WTC11 (cell line): ENCODE results near the gene SUCLG2. TPM values are rescaled to one million over a fixed set of nuclear protein-coding genes. Genes with fewer than 3 reads are reported as not detected.

Source experiments
- ATAC-seq: fragments of 200-7000 bp; cut with Tn5 transposase; 2 replicates; pipeline ENCODE4 v1.10.0; 2021; ENCODE audit warnings: mild to moderate bottlenecking, moderate library complexity
- CTCF ChIA-PET: fragments of 300-600 bp; sonication (Branson Sonifier 250); formaldehyde crosslinking; loops from one replicate; lab custom pipeline; 2021; ENCODE audit warnings: antibody characterized with exemption; lab: Charles Lee
- POLR2A ChIA-PET: fragments of 350-600 bp; sonication (Branson Sonifier 250); formaldehyde crosslinking; loops from one replicate; lab custom pipeline; 2021; ENCODE audit warnings: antibody characterized with exemption; lab: Charles Lee
- DNase-seq: peaks from one replicate; pipeline ENCODE4 v3.0.0; 2021; ENCODE audit warnings: low spot score
- H3K27ac Mint-ChIP-seq: 2 replicates; pipeline ENCODE4 v1.8.0; 2021; ENCODE audit warnings: mixed read lengths
- H3K27me3 Mint-ChIP-seq: 2 replicates; pipeline ENCODE4 v1.8.0; 2021; ENCODE audit warnings: low read depth, mild to moderate bottlenecking, moderate library complexity, mixed read lengths
- H3K36me3 Mint-ChIP-seq: 2 replicates; pipeline ENCODE4 v1.8.0; 2021; ENCODE audit warnings: mixed read lengths
- H3K4me1 Mint-ChIP-seq: 2 replicates; pipeline ENCODE4 v1.8.0; 2022; ENCODE audit warnings: mixed read lengths
- H3K4me3 Mint-ChIP-seq: 2 replicates; pipeline ENCODE4 v1.8.0; 2021; ENCODE audit warnings: mild to moderate bottlenecking, moderate library complexity, mixed read lengths
- H3K9me3 Mint-ChIP-seq: 2 replicates; pipeline ENCODE4 v1.8.0; 2021; ENCODE audit warnings: mixed read lengths
- AR ChIP-seq: fragments of 250-450 bp; sonication (Bioruptor Pico); IDR thresholded peaks from 2 replicates; pipeline ENCODE4 v1.9.0; 2021; ENCODE audit warnings: mild to moderate bottlenecking
- CDX4 ChIP-seq: fragments of 250-450 bp; sonication (Bioruptor Pico); IDR thresholded peaks from 2 replicates; pipeline ENCODE4 v1.9.0; 2021; ENCODE audit warnings: moderate library complexity, mild to moderate bottlenecking, inconsistent platforms, borderline replicate concordance
- CREB1 ChIP-seq: sonication (generic); formaldehyde crosslinking; IDR thresholded peaks from 2 replicates; pipeline ENCODE4 v1.8.0; 2023; ENCODE audit warnings: mild to moderate bottlenecking, missing genetic modification reagents
- ESRRA ChIP-seq: sonication (generic); formaldehyde crosslinking; IDR thresholded peaks from 2 replicates; pipeline ENCODE4 v1.8.1; 2022; ENCODE audit warnings: mild to moderate bottlenecking, missing genetic modification reagents, borderline replicate concordance
- FOXP1 ChIP-seq: sonication (generic); formaldehyde crosslinking; IDR thresholded peaks from 2 replicates; pipeline ENCODE4 v1.8.0; 2022; ENCODE audit warnings: missing genetic modification reagents, mild to moderate bottlenecking, moderate library complexity, borderline replicate concordance
- GRHL2 ChIP-seq: fragments of 250-450 bp; sonication (Bioruptor Pico); IDR thresholded peaks from 2 replicates; pipeline ENCODE4 v1.8.0; 2022; ENCODE audit warnings: mild to moderate bottlenecking, moderate library complexity; ENCODE audit not compliant: insufficient replicate concordance, severe bottlenecking
- JUN ChIP-seq: sonication (generic); formaldehyde crosslinking; IDR thresholded peaks from 2 replicates; pipeline ENCODE4 v1.8.0; 2023; ENCODE audit warnings: mild to moderate bottlenecking, missing genetic modification reagents
- MXD4 ChIP-seq: fragments of 250-450 bp; sonication (Bioruptor Pico); IDR thresholded peaks from 2 replicates; pipeline ENCODE4 v1.8.0; 2021; ENCODE audit warnings: mild to moderate bottlenecking, moderate library complexity, borderline replicate concordance
- MYBL2 ChIP-seq: sonication (generic); formaldehyde crosslinking; IDR thresholded peaks from 2 replicates; pipeline ENCODE4 v1.8.1; 2023; ENCODE audit warnings: mild to moderate bottlenecking, moderate library complexity, missing genetic modification reagents
- NR1H2 ChIP-seq: sonication (generic); formaldehyde crosslinking; IDR thresholded peaks from 2 replicates; pipeline ENCODE4 v1.9.0; 2021; ENCODE audit warnings: mild to moderate bottlenecking, moderate library complexity, missing genetic modification reagents
- NR3C1 ChIP-seq: sonication (generic); formaldehyde crosslinking; conservative IDR thresholded peaks from 2 replicates; pipeline ENCODE4 v1.8.1; 2023; ENCODE audit warnings: low read depth, mild to moderate bottlenecking, missing genetic modification reagents
- OVOL2 ChIP-seq: fragments of 250-450 bp; sonication (Bioruptor Pico); IDR thresholded peaks from 2 replicates; pipeline ENCODE4 v1.9.0; 2021; ENCODE audit warnings: mild to moderate bottlenecking, borderline replicate concordance
- PREB ChIP-seq: sonication (generic); formaldehyde crosslinking; IDR thresholded peaks from 2 replicates; pipeline ENCODE4 v1.8.1; 2022; ENCODE audit warnings: mild to moderate bottlenecking, missing genetic modification reagents, moderate library complexity, borderline replicate concordance
- ZNF396 ChIP-seq: fragments of 250-450 bp; sonication (Bioruptor Pico); IDR thresholded peaks from 2 replicates; pipeline ENCODE4 v1.8.0; 2021; ENCODE audit warnings: mild to moderate bottlenecking, moderate library complexity, borderline replicate concordance
- ZNF416 ChIP-seq: fragments of 250-450 bp; sonication (Bioruptor Pico); IDR thresholded peaks from 2 replicates; pipeline ENCODE4 v1.9.0; 2021; ENCODE audit warnings: mild to moderate bottlenecking, inconsistent platforms
- ZNF512 ChIP-seq: sonication (generic); formaldehyde crosslinking; IDR thresholded peaks from 2 replicates; pipeline ENCODE4 v1.8.1; 2022; ENCODE audit warnings: missing genetic modification reagents, borderline replicate concordance
- total RNA-seq: library from RNA; stranded (reverse); gene quantifications from 3 replicates; pipeline ENCODE4 v1.2.3, GENCODE V29; 2021
- TF ChIP-seq, protein P1 (sequence below): sonication (generic); formaldehyde crosslinking; IDR thresholded peaks from 2 replicates; pipeline ENCODE4 v1.8.1; 2023; ENCODE audit warnings: mild to moderate bottlenecking, missing genetic modification reagents, moderate library complexity
- TF ChIP-seq, protein P2 (sequence below): sonication (generic); formaldehyde crosslinking; IDR thresholded peaks from 2 replicates; pipeline ENCODE4 v1.8.1; 2023; ENCODE audit warnings: mild to moderate bottlenecking, missing genetic modification reagents, moderate library complexity
- TF ChIP-seq, protein P3 (sequence below): sonication (generic); formaldehyde crosslinking; IDR thresholded peaks from 2 replicates; pipeline ENCODE4 v1.8.1; 2022; ENCODE audit warnings: low read depth, mild to moderate bottlenecking, moderate library complexity, missing genetic modification reagents, borderline replicate concordance
- TF ChIP-seq, protein P4 (sequence below): sonication (generic); formaldehyde crosslinking; IDR thresholded peaks from 2 replicates; pipeline ENCODE4 v1.8.0; 2022; ENCODE audit warnings: mild to moderate bottlenecking, missing genetic modification reagents

SUCLG2 gene
- total RNA-seq, 1 experiment from 2014 or later = 39.7 TPM

DNA sequence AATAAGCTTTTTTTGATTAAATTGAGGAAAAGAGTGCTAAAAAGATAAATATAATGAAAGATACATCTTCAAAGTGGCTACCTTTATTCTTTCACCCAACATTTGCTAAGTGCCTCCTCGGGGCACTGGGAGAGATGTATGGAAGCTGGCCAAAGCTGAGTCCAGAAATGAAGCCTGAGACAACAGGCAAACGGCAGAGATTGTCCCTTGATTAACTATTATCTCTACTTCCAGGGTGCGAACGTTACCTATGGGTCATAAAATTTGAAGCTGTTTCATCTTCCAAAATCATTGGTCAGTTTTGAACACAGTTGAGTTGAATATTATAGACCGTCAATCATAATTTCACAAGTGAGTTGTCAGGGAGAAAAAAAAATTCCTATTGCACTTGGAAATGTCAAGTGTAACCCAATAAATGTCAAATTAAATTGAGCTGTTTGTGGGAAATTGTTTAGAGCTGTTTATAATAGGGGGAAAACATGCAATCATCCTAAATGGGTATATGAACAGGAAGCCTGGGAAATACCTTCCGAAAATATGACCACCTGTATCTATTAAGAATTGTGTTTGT, 73.9 kb downstream of the SUCLG2 start:
- ChIA-PET POLR2A (no interaction called here), CTCF (no interaction called here)
- DNase-seq (no peak), ATAC-seq (no peak)
- TF ChIP-seq ESRRA (CRISPR knock-in tag) (no peak), NR1H2 (no peak), MXD4 (CRISPR knock-in tag) (no peak)
- H3K27ac Mint-ChIP-seq = no peak overlapping the region
- no peak overlapping the region for H3K4me3 Mint-ChIP-seq
- peaks cover 12% of the 10 kb centered on the region for H3K4me1 Mint-ChIP-seq
- no peaks in the 10 kb centered on the region for H3K9me3 Mint-ChIP-seq
- H3K27me3 Mint-ChIP-seq = no peaks in the 10 kb centered on the region
- 0 out of 2 replicates have a peak, but pooled peaks cover 3% of the 10 kb centered on the region for H3K36me3 Mint-ChIP-seq

DNA sequence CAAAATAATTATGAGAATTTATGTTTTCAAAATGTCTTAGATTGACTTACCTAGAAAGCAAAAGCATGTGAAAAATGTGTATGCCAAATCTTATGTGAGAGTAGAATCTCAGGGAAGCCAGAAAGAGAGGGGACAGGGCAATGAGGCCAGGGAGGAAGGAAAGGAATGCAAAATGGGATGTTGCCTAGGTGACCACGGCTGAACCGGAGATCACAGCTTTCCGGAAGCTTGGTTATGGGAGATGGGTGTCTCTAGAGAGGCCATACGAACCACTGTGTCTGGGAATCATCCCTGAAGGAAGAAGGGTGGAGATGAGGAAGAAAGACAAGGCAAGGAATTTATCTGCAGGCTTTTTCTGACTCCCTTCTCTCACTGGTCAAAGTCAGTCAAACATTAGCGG, 76.0 kb downstream of the SUCLG2 start:
- Mint-ChIP-seq H3K9me3 (peaks cover 14% of the 10 kb centered on the region), H3K4me3 (no peak overlapping the region), H3K27me3 (no peaks in the 10 kb centered on the region), H3K27ac (no peak overlapping the region), H3K4me1 (peaks cover 5% of the 10 kb centered on the region), H3K36me3 (peaks cover 12% of the 10 kb centered on the region)
- DNase-seq (no peak), ATAC-seq (peak; percentile 74)
- POLR2A ChIA-PET = no interaction called here
- CTCF ChIA-PET = no interaction called here
- TF ChIP-seq ZNF512 (CRISPR knock-in tag) (no peak), AR (CRISPR knock-in tag) (no peak), NR3C1 (CRISPR knock-in tag) (no peak), MXD4 (CRISPR knock-in tag) (no peak), ZNF416 (no peak), GRHL2 (CRISPR knock-in tag) (no peak), JUN (no peak), CREB1 (CRISPR knock-in tag) (no peak), PREB (no peak), OVOL2 (CRISPR knock-in tag) (no peak), FOXP1 (no peak), CDX4 (no peak), ZNF396 (no peak), MYBL2 (no peak)
- TF ChIP-seq, protein P1, sequence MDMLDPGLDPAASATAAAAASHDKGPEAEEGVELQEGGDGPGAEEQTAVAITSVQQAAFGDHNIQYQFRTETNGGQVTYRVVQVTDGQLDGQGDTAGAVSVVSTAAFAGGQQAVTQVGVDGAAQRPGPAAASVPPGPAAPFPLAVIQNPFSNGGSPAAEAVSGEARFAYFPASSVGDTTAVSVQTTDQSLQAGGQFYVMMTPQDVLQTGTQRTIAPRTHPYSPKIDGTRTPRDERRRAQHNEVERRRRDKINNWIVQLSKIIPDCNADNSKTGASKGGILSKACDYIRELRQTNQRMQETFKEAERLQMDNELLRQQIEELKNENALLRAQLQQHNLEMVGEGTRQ (CRISPR knock-in tag) = no peak
- TF ChIP-seq, protein P2, sequence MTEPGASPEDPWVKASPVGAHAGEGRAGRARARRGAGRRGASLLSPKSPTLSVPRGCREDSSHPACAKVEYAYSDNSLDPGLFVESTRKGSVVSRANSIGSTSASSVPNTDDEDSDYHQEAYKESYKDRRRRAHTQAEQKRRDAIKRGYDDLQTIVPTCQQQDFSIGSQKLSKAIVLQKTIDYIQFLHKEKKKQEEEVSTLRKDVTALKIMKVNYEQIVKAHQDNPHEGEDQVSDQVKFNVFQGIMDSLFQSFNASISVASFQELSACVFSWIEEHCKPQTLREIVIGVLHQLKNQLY = no peak
- TF ChIP-seq, protein P3, sequence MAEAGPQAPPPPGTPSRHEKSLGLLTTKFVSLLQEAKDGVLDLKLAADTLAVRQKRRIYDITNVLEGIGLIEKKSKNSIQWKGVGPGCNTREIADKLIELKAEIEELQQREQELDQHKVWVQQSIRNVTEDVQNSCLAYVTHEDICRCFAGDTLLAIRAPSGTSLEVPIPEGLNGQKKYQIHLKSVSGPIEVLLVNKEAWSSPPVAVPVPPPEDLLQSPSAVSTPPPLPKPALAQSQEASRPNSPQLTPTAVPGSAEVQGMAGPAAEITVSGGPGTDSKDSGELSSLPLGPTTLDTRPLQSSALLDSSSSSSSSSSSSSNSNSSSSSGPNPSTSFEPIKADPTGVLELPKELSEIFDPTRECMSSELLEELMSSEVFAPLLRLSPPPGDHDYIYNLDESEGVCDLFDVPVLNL (CRISPR knock-in tag) = no peak
- TF ChIP-seq, protein P4, sequence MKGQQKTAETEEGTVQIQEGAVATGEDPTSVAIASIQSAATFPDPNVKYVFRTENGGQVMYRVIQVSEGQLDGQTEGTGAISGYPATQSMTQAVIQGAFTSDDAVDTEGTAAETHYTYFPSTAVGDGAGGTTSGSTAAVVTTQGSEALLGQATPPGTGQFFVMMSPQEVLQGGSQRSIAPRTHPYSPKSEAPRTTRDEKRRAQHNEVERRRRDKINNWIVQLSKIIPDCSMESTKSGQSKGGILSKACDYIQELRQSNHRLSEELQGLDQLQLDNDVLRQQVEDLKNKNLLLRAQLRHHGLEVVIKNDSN (CRISPR knock-in tag) = no peak
